K562 (cell line): ENCODE data around the gene PKLR. TPM values are rescaled to one million over a fixed set of nuclear protein-coding genes. Genes with fewer than 3 reads are reported as not detected.
A peak's percentile ranks its signal among the peaks of the same experiment; 100 is the strongest.

Experiments
- ATAC-seq: fragments of 200-7000 bp; cut with Tn5 transposase; 3 replicates; pipeline ENCODE4 v1.9.1; 2020; ENCODE audit warnings: moderate library complexity
- BruUV-seq: library from RNA; stranded (reverse); fragments of 400-500 nt; replicated peaks from 2 replicates; lab custom pipeline; 2021; lab: Mats Ljungman, UMichigan
- CTCF ChIA-PET: fragments of 300-600 bp; formaldehyde crosslinking; extraction: SDS; loops from one replicate; lab custom pipeline; 2021; ENCODE audit warnings: low intra/inter-chr PET ratio; lab: Yijun Ruan, JAX
- POLR2A ChIA-PET: fragments of 300-600, 350-650 bp; sonication (Branson Sonifier 250); formaldehyde crosslinking; extraction: SDS; loops from one replicate; lab custom pipeline; 2021; ENCODE audit warnings: antibody characterized with exemption, inconsistent platforms; lab: Yijun Ruan, JAX
- DNase-seq, 4 experiments: peaks; one replicate each; pipeline versions ENCODE4 v3.0.0 to v3.0.0-alpha.2; 2011 to 2018; ENCODE audit warnings: low spot score in 3 of 4, mixed read lengths in 3 of 4; ENCODE audit errors: extremely low read depth in 1 of 4
- FAIRE-seq: peaks from 2 replicates; lab custom pipeline; 2011; peaks lifted over from hg19 to GRCh38; lab: Jason Lieb, UNC
- H2AFZ ChIP-seq: 2 replicates; pipeline ENCODE4 v1.6.0; 2011; ENCODE audit warnings: low read depth, low read length, control low read depth, inconsistent platforms
- H3K27ac ChIP-seq: fragments of 200-600 bp; 3 replicates; pipeline ENCODE4 v1.8.0; 2011; ENCODE audit warnings: low read depth, mild to moderate bottlenecking, control low read depth, inconsistent platforms, low read length, moderate library complexity, mixed read lengths; ENCODE audit errors: extremely low read depth
- H3K27me3 ChIP-seq, 2 experiments: fragments of 300-600 bp in 1 of 2; 2 replicates in 1 of 2; 3 replicates in 1 of 2; pipeline versions ENCODE4 v1.6.0 to v1.8.0; 2011; ENCODE audit warnings: inconsistent platforms in 2 of 2, low read length in 2 of 2, mild to moderate bottlenecking in 1 of 2, mixed read lengths in 1 of 2, moderate library complexity in 1 of 2; ENCODE audit not compliant: control insufficient read depth in 2 of 2, insufficient read depth in 2 of 2
- H3K36me3 ChIP-seq: fragments of 300-600 bp; 3 replicates; pipeline ENCODE4 v1.8.0; 2011; ENCODE audit warnings: mild to moderate bottlenecking, low read length, inconsistent platforms; ENCODE audit not compliant: control insufficient read depth, insufficient read depth
- H3K4me1 ChIP-seq, 2 experiments: fragments of 200-600 bp in 1 of 2; replicated peaks in 1 of 2; 2 replicates in 1 of 2; 3 replicates in 1 of 2; pipeline versions ENCODE4 v1.5.1 to v1.8.0; 2011; ENCODE audit warnings: inconsistent platforms in 2 of 2, low read length in 2 of 2, mild to moderate bottlenecking in 1 of 2, mixed read lengths in 1 of 2, moderate library complexity in 1 of 2; ENCODE audit not compliant: control insufficient read depth in 2 of 2, insufficient read depth in 2 of 2
- H3K4me2 ChIP-seq: 2 replicates; pipeline ENCODE4 v1.6.1; 2011; ENCODE audit warnings: low read length, control low read depth, inconsistent platforms, mixed read lengths; ENCODE audit not compliant: insufficient read depth
- H3K4me3 ChIP-seq: fragments of 200-600 bp; sonication (generic), shearing (Covaris generic); 2 replicates; pipeline ENCODE4 v1.5.1; 2016; ENCODE audit warnings: control low read depth, inconsistent platforms
- H3K79me2 ChIP-seq: fragments of 200-600 bp; 3 replicates; pipeline ENCODE4 v1.8.0; 2011; ENCODE audit warnings: low read length, inconsistent platforms; ENCODE audit not compliant: control insufficient read depth, insufficient read depth
- H3K9ac ChIP-seq, 2 experiments: 2 replicates each; pipeline versions ENCODE4 v1.6.0 to v1.6.1; 2011; ENCODE audit warnings: low read depth in 2 of 2, low read length in 2 of 2, control low read depth in 1 of 2, inconsistent platforms in 1 of 2, mild to moderate bottlenecking in 1 of 2, mixed read lengths in 1 of 2; ENCODE audit not compliant: insufficient read depth in 1 of 2
- H3K9me1 ChIP-seq: one replicate; pipeline ENCODE4 v1.6.0; 2011; ENCODE audit warnings: inconsistent platforms, mild to moderate bottlenecking, low read length, moderate library complexity; ENCODE audit not compliant: control insufficient read depth, insufficient read depth
- H3K9me3 ChIP-seq: replicated peaks from 2 replicates; pipeline ENCODE4 v1.5.1; 2011; ENCODE audit warnings: low read depth, low read length, inconsistent platforms; ENCODE audit not compliant: control insufficient read depth, insufficient read depth
- H4K20me1 ChIP-seq: replicated peaks from 2 replicates; pipeline ENCODE4 v1.6.1; 2011; ENCODE audit warnings: low read length, inconsistent platforms, mixed read lengths; ENCODE audit not compliant: control insufficient read depth, insufficient read depth
- ZNF124 ChIP-seq: sonication (generic); formaldehyde crosslinking; IDR thresholded peaks from 2 replicates; pipeline ENCODE4 v1.8.1; 2022; ENCODE audit warnings: missing genetic modification reagents
- WGBS: fragments of 100-300 bp; shearing (Covaris generic); methylation state at CpG from one replicate; pipeline ENCODE4 v1.1.6; 2016; ENCODE audit warnings: low coverage, mixed read lengths; ENCODE audit not compliant: insufficient coverage; ENCODE audit errors: missing lambda C conversion rate; 5-methylcytosine and 5-hydroxymethylcytosine counted together
- in situ Hi-C: fragments of 300-500 bp; cut with MboI; formaldehyde crosslinking; loops from 4 replicates; pipeline ENCODE4 v1.15.0; 2018; ENCODE audit warnings: inconsistent platforms, mixed read lengths
- intact Hi-C: fragments of 100-400 bp; cut with micrococcal nuclease; formaldehyde crosslinking; loops from 2 replicates; pipeline ENCODE4 v1.14.2; 2022
- polyA plus RNA-seq, 8 experiments: library from polyadenylated mRNA; depleted of rRNA in 4 of 8; stranded (reverse) in 5 of 8; unstranded in 3 of 8; fragments of >200 nt; fragmentation: Nextera tagmentation in 2 of 8; fragmentation: Illumina TruSeq in 1 of 8; extraction: Ambion mirVana in 2 of 8; extraction: Trizol in 1 of 8; gene quantifications; 2 replicates each; pipeline versions ENCODE4 v1.2.1 to v1.2.3, GENCODE V29; 2011 to 2014; ENCODE audit warnings: inconsistent platforms in 1 of 8, missing spikeins in 1 of 8
- total RNA-seq, 7 experiments: library from RNA; depleted of rRNA in 6 of 7; stranded (reverse); fragments of >200 nt in 6 of 7; fragmentation: Illumina TruSeq in 2 of 7; extraction: Trizol in 2 of 7; gene quantifications; 2 replicates each; pipeline versions ENCODE4 v1.2.1 to v1.2.3, GENCODE V29; 2011 to 2021; ENCODE audit warnings: low replicate concordance in 1 of 7
- TF ChIP-seq, protein P1 (sequence below): fragments of 250-450 bp; sonication (Bioruptor Pico); IDR thresholded peaks from 2 replicates; pipeline ENCODE4 v1.9.0; 2021; ENCODE audit warnings: mild to moderate bottlenecking, inconsistent platforms
- TF ChIP-seq, protein P2 (sequence below): sonication (generic); formaldehyde crosslinking; IDR thresholded peaks from 2 replicates; pipeline ENCODE4 v1.8.1; 2023; ENCODE audit warnings: mild to moderate bottlenecking, missing genetic modification reagents

Gene PKLR
- total and polyA plus RNA-seq, 9 of the 15 experiments (the other 6 are each of a cell fraction or from before 2014, with no cell fraction given): 10.7 to 78.4 (median 38.2) TPM

DNA sequence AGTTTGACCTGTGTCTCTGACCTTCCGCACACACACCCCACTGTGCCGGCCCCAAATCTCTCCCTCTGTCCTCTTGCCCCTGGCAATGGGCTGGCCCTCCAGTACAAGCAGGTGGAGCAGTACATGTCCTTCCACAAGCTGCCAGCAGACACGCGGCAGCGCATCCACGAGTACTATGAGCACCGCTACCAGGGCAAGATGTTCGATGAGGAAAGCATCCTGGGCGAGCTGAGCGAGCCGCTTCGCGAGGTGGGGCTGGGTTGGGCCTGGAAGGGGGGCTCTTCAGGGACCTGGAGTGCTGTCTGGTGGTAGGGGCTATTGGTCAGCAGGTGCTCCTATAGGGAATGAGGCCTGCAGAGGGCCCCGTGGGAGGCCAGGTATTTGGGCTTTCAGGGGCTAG is 16.2 kb downstream of the PKLR start:
- H3K36me3 ChIP-seq: peaks cover 23% of the 10 kb centered on the region; the same call in 2 of the 3 replicates
- no peaks in the 10 kb centered on the region for H3K27me3 ChIP-seq
- no TSS peak for BruUV-seq
- no peaks in the 10 kb centered on the region for H3K79me2 ChIP-seq
- ChIA-PET POLR2A (interaction anchor here (0.5 to 1.8 kb wide), 2 partner anchors 8 to 16 kb away, joined by 3 to 4 read pairs; partner anchors contain the start of genes HCN3 and PKLR), CTCF (no interaction called here)
- no peak for ATAC-seq
- no peaks in the 10 kb centered on the region for H3K9me1 ChIP-seq
- TF ChIP-seq ZNF124 (CRISPR knock-in tag): no peak
- TF ChIP-seq, protein P1, sequence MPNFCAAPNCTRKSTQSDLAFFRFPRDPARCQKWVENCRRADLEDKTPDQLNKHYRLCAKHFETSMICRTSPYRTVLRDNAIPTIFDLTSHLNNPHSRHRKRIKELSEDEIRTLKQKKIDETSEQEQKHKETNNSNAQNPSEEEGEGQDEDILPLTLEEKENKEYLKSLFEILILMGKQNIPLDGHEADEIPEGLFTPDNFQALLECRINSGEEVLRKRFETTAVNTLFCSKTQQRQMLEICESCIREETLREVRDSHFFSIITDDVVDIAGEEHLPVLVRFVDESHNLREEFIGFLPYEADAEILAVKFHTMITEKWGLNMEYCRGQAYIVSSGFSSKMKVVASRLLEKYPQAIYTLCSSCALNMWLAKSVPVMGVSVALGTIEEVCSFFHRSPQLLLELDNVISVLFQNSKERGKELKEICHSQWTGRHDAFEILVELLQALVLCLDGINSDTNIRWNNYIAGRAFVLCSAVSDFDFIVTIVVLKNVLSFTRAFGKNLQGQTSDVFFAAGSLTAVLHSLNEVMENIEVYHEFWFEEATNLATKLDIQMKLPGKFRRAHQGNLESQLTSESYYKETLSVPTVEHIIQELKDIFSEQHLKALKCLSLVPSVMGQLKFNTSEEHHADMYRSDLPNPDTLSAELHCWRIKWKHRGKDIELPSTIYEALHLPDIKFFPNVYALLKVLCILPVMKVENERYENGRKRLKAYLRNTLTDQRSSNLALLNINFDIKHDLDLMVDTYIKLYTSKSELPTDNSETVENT (CRISPR knock-in tag): 0 out of 2 replicates have a peak, but pooled peaks have one; percentile 13
- TF ChIP-seq, protein P2, sequence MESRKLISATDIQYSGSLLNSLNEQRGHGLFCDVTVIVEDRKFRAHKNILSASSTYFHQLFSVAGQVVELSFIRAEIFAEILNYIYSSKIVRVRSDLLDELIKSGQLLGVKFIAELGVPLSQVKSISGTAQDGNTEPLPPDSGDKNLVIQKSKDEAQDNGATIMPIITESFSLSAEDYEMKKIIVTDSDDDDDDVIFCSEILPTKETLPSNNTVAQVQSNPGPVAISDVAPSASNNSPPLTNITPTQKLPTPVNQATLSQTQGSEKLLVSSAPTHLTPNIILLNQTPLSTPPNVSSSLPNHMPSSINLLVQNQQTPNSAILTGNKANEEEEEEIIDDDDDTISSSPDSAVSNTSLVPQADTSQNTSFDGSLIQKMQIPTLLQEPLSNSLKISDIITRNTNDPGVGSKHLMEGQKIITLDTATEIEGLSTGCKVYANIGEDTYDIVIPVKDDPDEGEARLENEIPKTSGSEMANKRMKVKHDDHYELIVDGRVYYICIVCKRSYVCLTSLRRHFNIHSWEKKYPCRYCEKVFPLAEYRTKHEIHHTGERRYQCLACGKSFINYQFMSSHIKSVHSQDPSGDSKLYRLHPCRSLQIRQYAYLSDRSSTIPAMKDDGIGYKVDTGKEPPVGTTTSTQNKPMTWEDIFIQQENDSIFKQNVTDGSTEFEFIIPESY (CRISPR knock-in tag): peak; percentile 60; the same call in 1 of the 2 replicates
- FAIRE-seq: no peak
- H3K9me3 ChIP-seq: no peaks in the 10 kb centered on the region
- no peak overlapping the region for H3K27ac ChIP-seq
- no peaks in the 10 kb centered on the region; the same call in 1 of the 2 replicates for H4K20me1 ChIP-seq
- in situ Hi-C loops: no loop called here
- intact Hi-C loops: no loop called here
- WGBS: 86% methylated on average over 10 of the region's 14 CpGs
- no peak overlapping the region for H3K4me3 ChIP-seq
- no peak overlapping the region for H2AFZ ChIP-seq
- H3K4me2 ChIP-seq: no peak overlapping the region
- H3K9ac ChIP-seq: peak overlapping the region in 1 of 2 experiments; percentile 40; a peak in 1 of 4 replicates
- no peak for DNase-seq
- H3K4me1 ChIP-seq: peaks cover 0 to 35% of the 10 kb centered on the region in 2 experiments; a peak in 3 of 5 replicates
